Measurements from ENCODE around the gene SLC44A1.

The SLC44A1 gene

DNA sequence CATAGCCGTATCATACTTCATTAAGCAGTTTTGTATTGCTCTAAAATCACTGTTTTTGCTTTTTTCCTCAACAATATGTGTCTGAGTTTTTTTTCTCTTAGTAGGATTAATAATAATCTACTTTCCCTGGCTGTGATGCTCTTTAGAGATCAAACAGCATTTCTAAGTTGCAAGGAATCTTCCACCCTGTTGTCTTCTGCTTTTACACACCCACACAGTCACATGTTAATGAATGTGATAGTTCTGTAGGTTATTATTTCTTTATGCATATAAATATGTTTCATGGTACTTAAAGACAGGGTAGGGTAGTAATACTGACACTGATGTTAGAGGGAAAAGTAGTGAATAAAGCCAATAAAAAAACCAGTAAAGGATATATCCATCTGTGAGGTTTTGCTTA is 29.3 kb downstream of the SLC44A1 start:
- no peak for DNase-seq (ENCODE audit: low read depth)

DNA sequence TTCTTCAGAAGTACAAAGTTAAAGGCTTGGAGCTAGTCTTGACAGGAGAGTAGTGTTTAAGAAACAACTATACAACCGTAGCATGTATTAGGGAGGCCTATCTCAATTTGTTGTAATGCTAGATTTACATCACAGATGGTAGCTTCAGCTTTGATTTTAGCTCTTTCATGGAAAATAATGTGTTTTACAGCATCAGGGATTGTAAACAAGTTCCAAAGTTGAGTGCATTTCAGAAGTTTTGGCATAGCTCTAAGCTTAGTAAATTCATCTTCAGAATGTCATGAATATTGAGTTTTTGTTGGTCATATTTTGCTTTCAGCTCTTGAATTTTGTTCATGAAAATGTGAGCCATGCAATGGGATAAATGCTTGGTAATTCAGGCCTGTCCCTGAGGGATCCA is 30.7 kb downstream of the SLC44A1 start:
- no peak for DNase-seq (ENCODE audit: low read depth)

- DNase-seq (ENCODE audit: low read depth) = no peak
Measured at GRCh38 chr9:105275938-105276337, 31.5 kb downstream of the SLC44A1 start.

DNA sequence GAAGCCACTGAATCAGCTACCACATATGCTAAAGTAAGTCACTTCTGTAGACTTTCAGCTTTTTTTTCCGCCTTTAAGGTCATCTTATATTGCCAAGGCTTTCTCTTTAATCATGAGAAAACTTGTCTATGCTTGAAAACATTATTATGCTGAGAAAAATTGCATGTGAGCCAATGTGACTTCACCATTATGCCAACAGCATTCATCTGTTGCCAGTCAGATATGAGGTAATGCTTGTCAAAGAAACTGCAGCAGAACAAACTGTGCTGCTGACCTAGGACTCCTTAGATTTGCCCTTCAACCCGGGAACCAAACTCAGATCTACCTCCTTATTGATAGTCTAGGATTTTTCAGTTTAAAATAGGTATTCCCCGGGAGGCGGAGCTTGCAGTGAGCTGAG is 34.3 kb downstream of the SLC44A1 start:
- DNase-seq (ENCODE audit: low read depth) = no peak

GRCh38 chr9:105280691-105281090 is 36.2 kb downstream of the SLC44A1 start:
- no peak for DNase-seq (ENCODE audit: low read depth)

- no peak for DNase-seq (ENCODE audit: low read depth)
Measured at GRCh38 chr9:105281272-105281671, 36.8 kb downstream of the SLC44A1 start.

DNA sequence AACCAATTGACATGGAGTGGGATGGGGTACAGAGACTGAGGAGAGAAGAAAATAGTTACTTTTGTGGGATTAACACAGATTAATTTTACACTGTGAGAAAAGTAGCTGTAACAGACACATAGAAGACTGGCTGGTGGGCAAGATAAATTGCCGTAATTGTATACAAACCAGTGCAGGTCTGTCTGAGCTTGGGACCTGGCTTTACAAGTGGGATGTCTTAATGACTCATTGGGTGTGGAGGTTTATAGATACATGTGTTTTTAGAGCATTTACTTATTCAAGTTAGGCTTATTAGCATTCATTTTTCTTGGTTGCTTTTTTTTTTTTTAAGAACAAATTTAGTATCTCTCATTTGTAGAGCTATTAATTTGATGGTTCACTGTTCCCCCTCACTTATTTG is 37.5 kb downstream of the SLC44A1 start:
- DNase-seq (ENCODE audit: low read depth) = no peak

DNA sequence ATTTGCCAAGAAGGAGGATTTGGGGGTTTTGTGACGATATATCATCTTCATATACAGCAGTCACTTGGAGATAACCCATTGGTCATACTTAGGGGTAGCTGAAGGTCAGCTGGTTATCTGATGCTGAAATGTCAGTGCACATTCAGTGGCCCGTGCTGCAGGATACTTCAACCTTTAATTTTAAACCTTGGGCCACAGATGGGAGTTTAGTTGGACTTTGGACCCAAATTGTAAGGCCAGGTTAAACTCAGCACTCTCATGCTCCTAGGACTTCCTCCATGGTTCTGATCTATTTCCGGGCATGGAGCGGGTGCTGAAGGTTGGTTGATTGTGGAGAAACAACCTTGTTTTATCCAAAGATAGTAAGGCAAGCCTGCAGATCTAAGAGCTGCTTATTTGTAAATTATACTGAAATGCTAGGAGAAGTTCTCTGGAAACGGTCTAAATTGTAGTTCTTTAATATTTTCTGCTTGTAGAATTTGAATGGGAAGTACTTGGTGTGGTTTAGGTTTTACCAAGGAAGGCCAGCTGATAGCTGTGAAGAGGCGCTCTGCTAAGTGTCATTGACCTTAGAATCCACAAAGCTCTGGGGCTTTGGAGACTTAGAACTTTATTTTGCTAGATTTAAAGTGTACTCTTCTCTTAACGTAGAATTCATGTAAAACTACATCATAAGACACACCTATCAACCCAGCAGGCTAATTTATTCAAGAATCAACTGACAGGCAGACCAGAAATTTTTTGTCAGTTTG is 38.6 kb downstream of the SLC44A1 start:
- no peak for DNase-seq (ENCODE audit: low read depth)

- DNase-seq (ENCODE audit: low read depth) = no peak
Measured at GRCh38 chr9:105283795-105284194, 39.3 kb downstream of the SLC44A1 start.

- DNase-seq (ENCODE audit: low read depth) = no peak
Measured at GRCh38 chr9:105284463-105284862, 40.0 kb downstream of the SLC44A1 start.

DNA sequence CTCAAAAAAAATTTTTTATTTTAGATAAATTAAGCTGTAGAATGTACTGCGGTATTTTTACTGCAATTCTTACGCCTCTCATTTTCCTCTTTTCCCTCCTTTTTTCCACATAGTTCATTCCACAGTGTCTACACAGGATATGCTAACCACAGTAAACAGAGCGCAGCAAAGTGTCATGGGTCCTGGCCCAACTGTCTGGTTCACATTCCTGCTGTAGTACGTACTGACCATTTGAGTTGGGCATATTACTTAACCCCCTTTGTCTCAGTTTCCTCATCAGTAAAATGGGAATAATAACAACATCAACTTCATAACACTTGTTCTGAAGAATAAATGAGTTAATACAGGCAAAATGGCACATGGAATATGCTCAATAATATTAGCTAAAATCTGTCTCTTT is 41.6 kb downstream of the SLC44A1 start:
- no peak for DNase-seq (ENCODE audit: low read depth)

DNA sequence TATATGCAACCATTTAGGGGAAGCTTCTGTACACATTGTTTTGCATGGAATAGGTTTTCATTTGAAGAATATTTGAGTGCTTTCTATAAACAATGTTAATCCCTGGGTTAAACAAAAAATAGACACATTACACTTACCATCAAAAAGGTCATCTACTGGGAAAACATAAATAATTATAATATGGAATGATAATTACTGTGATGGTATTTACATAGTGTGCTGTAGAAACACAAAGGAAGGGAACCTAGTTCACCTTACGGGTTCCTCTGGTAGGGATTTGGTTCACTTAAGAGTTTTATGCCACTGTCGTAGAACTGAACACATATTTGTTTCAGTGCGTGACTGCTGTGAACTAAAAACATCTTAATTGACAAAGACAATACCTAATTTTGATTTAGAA is 44.9 kb downstream of the SLC44A1 start:
- DNase-seq (ENCODE audit: low read depth) = no peak

DNA sequence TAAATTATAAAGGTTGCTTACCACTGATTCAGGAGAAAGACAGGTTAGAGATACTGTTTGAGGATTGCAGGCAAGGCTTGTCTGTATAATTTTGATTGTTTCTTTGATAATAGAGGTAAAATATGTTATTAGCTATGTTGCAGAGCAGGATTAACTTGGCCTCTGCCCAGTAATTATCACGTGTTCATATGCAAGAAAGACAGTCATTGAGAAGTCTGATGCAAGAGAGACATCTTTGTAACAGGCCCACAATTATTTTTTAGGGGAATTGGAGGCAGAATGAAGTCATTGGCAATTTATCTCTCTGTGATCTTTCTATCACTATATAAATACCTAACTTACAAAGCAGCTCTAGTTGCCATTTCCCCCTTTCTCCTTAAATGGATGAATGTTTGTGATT is 46.0 kb downstream of the SLC44A1 start:
- DNase-seq (ENCODE audit: low read depth) = no peak

GRCh38 chr9:105290954-105291353 is 46.5 kb downstream of the SLC44A1 start:
- no peak for DNase-seq (ENCODE audit: low read depth)

GRCh38 chr9:105291422-105291859 is 47.0 kb downstream of the SLC44A1 start:
- no peak for DNase-seq (ENCODE audit: low read depth)

- no peak for DNase-seq (ENCODE audit: low read depth)
Measured at GRCh38 chr9:105291938-105292337, 47.5 kb downstream of the SLC44A1 start.

DNA sequence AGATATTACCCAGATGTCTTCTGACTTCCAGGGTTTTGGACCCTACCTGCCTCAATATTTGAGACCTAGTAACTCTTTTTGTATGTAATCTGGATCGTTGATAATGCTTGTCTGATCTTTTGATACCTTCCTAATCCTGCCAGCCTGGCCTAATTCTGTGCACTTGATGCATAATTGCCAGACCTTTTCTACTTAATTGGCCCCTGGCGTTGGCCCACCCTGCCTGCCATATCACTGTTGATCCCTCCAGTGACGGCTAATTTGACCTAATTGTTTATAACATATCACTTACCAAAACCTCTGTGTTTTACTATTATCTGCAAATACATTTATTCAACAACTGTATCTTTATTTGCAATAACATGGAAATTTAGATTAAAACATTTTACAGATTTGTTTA is 49.0 kb downstream of the SLC44A1 start:
- no peak for DNase-seq (ENCODE audit: low read depth)

GRCh38 chr9:105295201-105295550 is 50.7 kb downstream of the SLC44A1 start:
- no peak for DNase-seq (ENCODE audit: low read depth)

DNA sequence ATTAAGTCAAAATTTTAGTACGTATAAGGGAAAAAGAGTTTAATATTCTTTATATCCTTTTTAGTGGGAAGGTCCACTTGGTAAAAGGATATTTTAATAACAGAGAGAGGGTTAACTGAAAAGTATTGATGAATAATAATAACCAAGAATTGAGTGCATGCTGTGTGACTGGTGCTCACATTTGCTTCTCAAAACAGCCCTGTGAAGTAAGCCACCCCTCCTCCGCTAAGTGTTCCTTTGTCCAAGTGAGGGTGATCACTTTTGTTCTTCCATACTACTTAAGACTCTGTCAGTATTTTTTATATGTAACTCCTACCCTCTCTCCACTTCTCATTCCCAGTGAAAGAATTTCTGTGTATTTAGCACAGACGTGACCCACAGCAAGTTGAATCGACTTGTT is 51.5 kb downstream of the SLC44A1 start:
- no peak for DNase-seq (ENCODE audit: low read depth)

GRCh38 chr9:105296445-105296844 is 52.0 kb downstream of the SLC44A1 start:
- no peak for DNase-seq (ENCODE audit: low read depth)

DNA sequence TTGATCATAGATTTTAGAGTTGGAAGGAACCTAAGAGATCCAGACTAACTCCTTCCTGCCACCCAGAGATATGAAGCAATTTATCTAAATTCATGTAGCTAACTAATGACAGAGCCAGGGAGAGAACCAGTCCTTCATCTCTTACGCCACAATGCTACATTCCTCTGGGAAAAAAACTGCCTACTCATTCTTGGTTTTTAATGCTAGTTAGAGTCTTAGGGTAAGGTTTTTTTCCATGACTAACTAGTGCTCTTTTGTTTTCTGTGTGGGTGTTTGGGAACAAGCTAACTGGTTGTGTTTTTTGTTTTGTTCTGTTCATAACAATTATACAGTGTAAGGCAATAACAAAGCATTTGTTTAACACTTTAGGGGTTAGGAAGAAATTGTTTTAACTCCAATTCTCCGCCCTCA is 52.4 kb downstream of the SLC44A1 start:
- DNase-seq (ENCODE audit: low read depth) = no peak

DNA sequence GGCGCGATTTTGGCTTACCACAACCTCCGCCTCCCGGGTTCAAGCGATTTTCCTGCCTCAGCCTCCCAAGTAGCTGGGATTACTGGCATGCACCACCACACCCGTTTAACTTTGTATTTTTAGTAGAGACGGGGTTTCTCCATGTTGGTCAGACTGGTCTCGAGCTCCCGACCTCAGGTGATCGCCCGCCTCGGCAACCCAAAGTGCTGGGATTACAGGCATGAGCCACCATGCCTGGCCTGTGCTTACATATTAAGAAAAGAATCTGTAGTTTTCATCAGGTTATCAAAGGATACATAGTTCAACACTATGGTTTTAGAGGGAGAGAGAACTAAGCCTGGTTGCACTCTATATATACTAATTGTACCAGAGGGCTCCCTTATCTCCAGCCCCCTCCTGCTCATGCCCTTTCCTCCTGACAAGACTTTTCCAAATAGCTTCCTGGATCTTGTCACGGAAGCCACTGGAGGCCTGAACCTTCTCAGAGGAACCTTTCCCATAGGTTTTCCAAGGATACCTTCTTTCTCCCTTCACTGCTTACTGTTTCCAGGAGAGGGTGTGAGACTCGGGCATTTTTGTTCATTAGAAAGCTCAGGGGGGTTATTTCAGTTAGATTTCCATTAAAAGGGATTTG is 53.1 kb downstream of the SLC44A1 start:
- no peak for DNase-seq (ENCODE audit: low read depth)

- no peak for DNase-seq (ENCODE audit: low read depth)
Measured at GRCh38 chr9:105299190-105299854, 54.9 kb downstream of the SLC44A1 start.

Measured in activated T-cell treated with anti-CD3 and anti-CD28 coated beads for 1 hour (primary cell).